K562 (cell line): ENCODE data around the gene CABLES1.

Experiments used
- ADNP ChIP-seq: fragments of 200-800 bp; sonication (Bioruptor generic); IDR thresholded peaks from 2 replicates; pipeline ENCODE4 v1.6.1; 2016; ENCODE audit warnings: missing genetic modification characterization, missing compliant biosample characterization
- CTCF ChIP-seq, 3 experiments: IDR thresholded peaks in 2 of 3; conservative IDR thresholded peaks in 1 of 3; 2 replicates each; pipeline ENCODE4 v1.5.1; 2011 to 2012; ENCODE audit warnings: low read length in 3 of 3, mild to moderate bottlenecking in 3 of 3, control low read depth in 2 of 3, improper control_type of control experiment in 1 of 3, inconsistent platforms in 1 of 3, low read depth in 1 of 3, mixed read lengths in 1 of 3, moderate library complexity in 1 of 3; ENCODE audit not compliant: insufficient read depth in 2 of 3
- DPF2 ChIP-seq: fragments of 450-650 bp; IDR thresholded peaks from 2 replicates; pipeline ENCODE4 v1.6.1; 2016
- GATA2 ChIP-seq: sonication (generic); formaldehyde crosslinking; IDR thresholded peaks from 2 replicates; pipeline ENCODE4 v1.4.0; 2020; ENCODE audit warnings: mild to moderate bottlenecking, missing genetic modification reagents
- HMG20B ChIP-seq: fragments of 250-450 bp; sonication (Bioruptor Pico); IDR thresholded peaks from 2 replicates; pipeline ENCODE4 v1.5.0; 2021; ENCODE audit warnings: mild to moderate bottlenecking
- KLF1 ChIP-seq: fragments of 450-650 bp; IDR thresholded peaks from 2 replicates; pipeline ENCODE4 v1.6.1; 2016; ENCODE audit warnings: missing genetic modification characterization, missing compliant biosample characterization
- MYNN ChIP-seq, 2 experiments: sonication (generic); formaldehyde crosslinking in 1 of 2; IDR thresholded peaks; 2 replicates each; pipeline versions ENCODE4 v1.5.0 to v1.6.1; 2016 to 2020; ENCODE audit warnings: antibody characterized with exemption in 1 of 2, missing genetic modification reagents in 1 of 2
- POLR2AphosphoS5 ChIP-seq: IDR thresholded peaks from 2 replicates; pipeline ENCODE4 v1.6.1; 2011; ENCODE audit warnings: mild to moderate bottlenecking, low read depth, low read length, moderate library complexity; ENCODE audit not compliant: control insufficient read depth, insufficient read depth
- SMARCA5 ChIP-seq: fragments of 450-650 bp; IDR thresholded peaks from 2 replicates; pipeline ENCODE4 v1.6.1; 2016
- SUPT5H ChIP-seq: fragments of 450-650 bp; IDR thresholded peaks from 2 replicates; pipeline ENCODE4 v1.6.1; 2016
- YY1 ChIP-seq, 3 experiments: IDR thresholded peaks; 2 replicates each; pipeline ENCODE4 v1.6.1; 2011; ENCODE audit warnings: low read length in 2 of 3, mild to moderate bottlenecking in 2 of 3, moderate library complexity in 2 of 3, borderline replicate concordance in 1 of 3, control low read depth in 1 of 3, low read depth in 1 of 3; ENCODE audit not compliant: insufficient read depth in 3 of 3, insufficient replicate concordance in 2 of 3, control insufficient read depth in 1 of 3, insufficient read length in 1 of 3; ENCODE audit errors: extremely low read depth in 1 of 3
- ZBTB17 ChIP-seq: fragments of 450-650 bp; formaldehyde crosslinking; IDR thresholded peaks from 2 replicates; pipeline ENCODE4 v1.4.0; 2020; ENCODE audit warnings: mild to moderate bottlenecking

- no peak for TF ChIP-seq HMG20B (CRISPR knock-in tag)
- TF ChIP-seq POLR2AphosphoS5 = no peak
- TF ChIP-seq SMARCA5 = no peak
- TF ChIP-seq ZBTB17 (CRISPR knock-in tag) = no peak
- TF ChIP-seq GATA2 (CRISPR knock-in tag) = no peak
- TF ChIP-seq MYNN (IDR thresholded peaks at IDR 0.05) = no peak
- no peak for TF ChIP-seq MYNN (CRISPR knock-in tag; IDR thresholded peaks at IDR 0.05)
- TF ChIP-seq YY1 (IDR thresholded peaks at IDR 0.05; ENCODE audit: borderline replicate concordance in 1 of 3, control insufficient read depth in 1 of 3, extremely low read depth in 1 of 3, insufficient read depth in 3 of 3, insufficient read length in 1 of 3, insufficient replicate concordance in 2 of 3, low read depth in 1 of 3, low read length in 2 of 3) = peak in 1 of 3 experiments; percentile 25
- TF ChIP-seq SUPT5H = no peak
- TF ChIP-seq CTCF (IDR thresholded peaks at IDR 0.05 in 2 of 3, conservative IDR thresholded peaks at IDR 0.05 in 1 of 3; ENCODE audit: insufficient read depth in 2 of 3, low read depth in 1 of 3, low read length in 3 of 3) = no peak
- no peak for TF ChIP-seq DPF2
- no peak for TF ChIP-seq KLF1
- TF ChIP-seq ADNP (tag) = no peak
These were observed 453 bp downstream of the CABLES1 start for GRCh38 chr18:23135550-23136325.
